K562 (cell line): Measurements from ENCODE around the gene LASP1. TPM values are rescaled to one million over a fixed set of nuclear protein-coding genes. Genes with fewer than 3 reads are reported as not detected.

ENCODE experiments used
- ATF7 ChIP-seq: fragments of 450-650 bp; IDR thresholded peaks from 2 replicates; pipeline ENCODE4 v1.7.1; 2014; ENCODE audit warnings: mild to moderate bottlenecking, moderate library complexity
- CHD4 ChIP-seq: fragments of 200-600 bp; sonication (generic); IDR thresholded peaks from 3 replicates; pipeline ENCODE4 v1.6.1; 2012; ENCODE audit warnings: low read depth, mild to moderate bottlenecking, mixed read lengths, low read length, inconsistent platforms; ENCODE audit not compliant: insufficient read depth, insufficient replicate concordance, poor library complexity, severe bottlenecking
- CREB3L1 ChIP-seq: fragments of 450-650 bp; IDR thresholded peaks from 2 replicates; pipeline ENCODE4 v1.6.1; 2014; ENCODE audit warnings: low read depth, mild to moderate bottlenecking, moderate library complexity, borderline replicate concordance
- FOXA1 ChIP-seq: fragments of 450-650 bp; IDR thresholded peaks from 2 replicates; pipeline ENCODE4 v1.6.1; 2016; ENCODE audit warnings: mild to moderate bottlenecking, borderline replicate concordance
- MBD2 ChIP-seq: sonication (generic); IDR thresholded peaks from 2 replicates; pipeline ENCODE4 v1.6.1; 2016; ENCODE audit warnings: low read depth, borderline replicate concordance
- MEF2A ChIP-seq: IDR thresholded peaks from 2 replicates; pipeline ENCODE4 v1.6.1; 2011; ENCODE audit warnings: low read depth, mild to moderate bottlenecking, low read length, moderate library complexity; ENCODE audit not compliant: control insufficient read depth
- MLLT1 ChIP-seq, 2 experiments: fragments of 450-650 bp; IDR thresholded peaks; 2 replicates each; pipeline ENCODE4 v1.6.1; 2016
- NFE2 ChIP-seq: IDR thresholded peaks from 2 replicates; pipeline ENCODE4 v1.6.1; 2014; ENCODE audit warnings: antibody characterized with exemption, low read depth
- RBM17 ChIP-seq: fragments of 200-400 bp; formaldehyde crosslinking; IDR thresholded peaks from 2 replicates; pipeline ENCODE4 v1.6.1; 2017; ENCODE audit warnings: low read depth, mild to moderate bottlenecking, low read length, borderline replicate concordance
- RBM34 ChIP-seq: fragments of 200-400 bp; formaldehyde crosslinking; IDR thresholded peaks from 2 replicates; pipeline ENCODE4 v1.6.1; 2018; ENCODE audit warnings: low read length, borderline replicate concordance; ENCODE audit not compliant: insufficient read depth
- RNF2 ChIP-seq: sonication (generic); IDR thresholded peaks from 2 replicates; pipeline ENCODE4 v1.6.1; 2016
- RUNX1 ChIP-seq: sonication (generic); IDR thresholded peaks from 2 replicates; pipeline ENCODE4 v1.6.1; 2016; ENCODE audit warnings: antibody characterized with exemption, low read depth
- SIRT6 ChIP-seq: IDR thresholded peaks from one replicate; pipeline ENCODE4 v1.6.1; 2012; ENCODE audit warnings: low read depth, mild to moderate bottlenecking, control low read depth, inconsistent platforms, low read length, moderate library complexity
- TCF15 ChIP-seq: fragments of 250-450 bp; sonication (Bioruptor Pico); IDR thresholded peaks from 2 replicates; pipeline ENCODE4 v1.8.0; 2022; ENCODE audit warnings: moderate library complexity, mild to moderate bottlenecking, inconsistent platforms
- TCFL5 ChIP-seq: fragments of 250-450 bp; sonication (Bioruptor Pico); conservative IDR thresholded peaks from 2 replicates; pipeline ENCODE4 v1.6.1; 2021; ENCODE audit warnings: mild to moderate bottlenecking, moderate library complexity, matching md5 sums
- ZBTB5 ChIP-seq: fragments of 450-650 bp; IDR thresholded peaks from 2 replicates; pipeline ENCODE4 v1.6.1; 2017; ENCODE audit warnings: antibody characterized with exemption
- ZNF24 ChIP-seq: fragments of 450-650 bp; IDR thresholded peaks from 2 replicates; pipeline ENCODE4 v1.6.1; 2016
- ZNF311 ChIP-seq: fragments of 250-450 bp; sonication (Bioruptor Pico); IDR thresholded peaks from 2 replicates; pipeline ENCODE4 v1.4.0; 2020; ENCODE audit warnings: mild to moderate bottlenecking, moderate library complexity
- ZNF41 ChIP-seq: fragments of 250-450 bp; sonication (Bioruptor Pico); conservative IDR thresholded peaks from 2 replicates; pipeline ENCODE4 v1.4.0; 2020; ENCODE audit warnings: mild to moderate bottlenecking
- ZNF695 ChIP-seq: fragments of 450-650 bp; formaldehyde crosslinking; IDR thresholded peaks from 2 replicates; pipeline ENCODE4 v1.4.0; 2020; ENCODE audit warnings: mild to moderate bottlenecking, moderate library complexity
- polyA plus RNA-seq, 8 experiments: library from polyadenylated mRNA; depleted of rRNA in 4 of 8; stranded (reverse) in 5 of 8; unstranded in 3 of 8; fragments of >200 nt; fragmentation: Nextera tagmentation in 2 of 8; fragmentation: Illumina TruSeq in 1 of 8; extraction: Ambion mirVana in 2 of 8; extraction: Trizol in 1 of 8; gene quantifications; 2 replicates each; pipeline versions ENCODE4 v1.2.1 to v1.2.3, GENCODE V29; 2011 to 2014; ENCODE audit warnings: inconsistent platforms in 1 of 8, missing spikeins in 1 of 8
- total RNA-seq, 7 experiments: library from RNA; depleted of rRNA in 6 of 7; stranded (reverse); fragments of >200 nt in 6 of 7; fragmentation: Illumina TruSeq in 2 of 7; extraction: Trizol in 2 of 7; gene quantifications; 2 replicates each; pipeline versions ENCODE4 v1.2.1 to v1.2.3, GENCODE V29; 2011 to 2021; ENCODE audit warnings: low replicate concordance in 1 of 7

LASP1 gene
- total and polyA plus RNA-seq, 9 of the 15 experiments (the other 6 are each of a cell fraction or from before 2014, with no cell fraction given) = 23.0 to 125 (median 55.3) TPM

- peak in 1 of 2 experiments; percentile 100; a peak in 2 of 4 replicates for TF ChIP-seq MLLT1 (IDR thresholded peaks at IDR 0.05)
- no peak for TF ChIP-seq MEF2A
- no peak; the same call in 1 of the 2 replicates for TF ChIP-seq RUNX1
- no peak for TF ChIP-seq RBM34
- TF ChIP-seq TCFL5 (CRISPR knock-in tag) = no peak
- peak; percentile 99 for TF ChIP-seq NFE2
- no peak for TF ChIP-seq RBM17
- no peak for TF ChIP-seq CHD4
- TF ChIP-seq ZNF695 (CRISPR knock-in tag) = no peak
- TF ChIP-seq FOXA1 = no peak
- no peak for TF ChIP-seq ZNF311 (CRISPR knock-in tag)
- no peak for TF ChIP-seq ZNF41 (CRISPR knock-in tag)
- TF ChIP-seq ZNF24 = peak; percentile 55; the same call in 1 of the 2 replicates
- TF ChIP-seq ZBTB5 = no peak
- TF ChIP-seq CREB3L1 = peak; percentile 93
- TF ChIP-seq TCF15 (CRISPR knock-in tag) = no peak
- peak; percentile 93 for TF ChIP-seq ATF7
- peak; percentile 94 for TF ChIP-seq MBD2
- TF ChIP-seq RNF2 = peak; percentile 71; the same call in 1 of the 2 replicates
- no peak for TF ChIP-seq SIRT6
Observed at GRCh38 chr17:38824899-38825761, 44.7 kb upstream of the LASP1 start, which contains the start of gene CWC25 (continued).
